SIG-M5 treated with dmso at 0.1 percent for 504 hours (cell line): Measurements from ENCODE around the gene EPS8L2.

Experiments used
- DNase-seq: peaks from one replicate; lab custom pipeline; 2025; ENCODE audit not compliant: unreplicated experiment; lab: John Stamatoyannopoulos, UW

Gene EPS8L2

DNA sequence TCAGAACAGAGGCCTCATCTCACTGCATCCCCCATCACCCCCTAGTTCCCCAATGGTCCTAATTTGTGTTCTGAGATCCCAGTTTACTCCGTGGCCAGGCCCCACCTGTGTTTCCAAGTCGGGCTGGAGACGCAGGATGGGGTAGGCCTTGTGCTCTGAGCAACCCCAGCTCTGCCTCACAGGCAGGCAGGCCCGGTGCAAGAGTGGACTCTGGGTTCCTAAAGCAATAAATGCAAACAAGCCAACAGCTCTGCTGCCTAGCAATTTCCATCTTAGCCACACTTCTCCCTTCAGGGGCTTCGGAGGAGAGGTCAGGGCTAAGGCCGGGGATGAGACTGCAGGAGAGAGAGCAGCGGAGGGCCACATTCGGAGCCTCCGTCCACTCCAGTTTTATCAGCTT is 2.5 kb upstream of the EPS8L2 start:
- no peak for DNase-seq

- no peak for DNase-seq
These were observed 1.8 kb upstream of the EPS8L2 start for GRCh38 chr11:704228-704674.

DNA sequence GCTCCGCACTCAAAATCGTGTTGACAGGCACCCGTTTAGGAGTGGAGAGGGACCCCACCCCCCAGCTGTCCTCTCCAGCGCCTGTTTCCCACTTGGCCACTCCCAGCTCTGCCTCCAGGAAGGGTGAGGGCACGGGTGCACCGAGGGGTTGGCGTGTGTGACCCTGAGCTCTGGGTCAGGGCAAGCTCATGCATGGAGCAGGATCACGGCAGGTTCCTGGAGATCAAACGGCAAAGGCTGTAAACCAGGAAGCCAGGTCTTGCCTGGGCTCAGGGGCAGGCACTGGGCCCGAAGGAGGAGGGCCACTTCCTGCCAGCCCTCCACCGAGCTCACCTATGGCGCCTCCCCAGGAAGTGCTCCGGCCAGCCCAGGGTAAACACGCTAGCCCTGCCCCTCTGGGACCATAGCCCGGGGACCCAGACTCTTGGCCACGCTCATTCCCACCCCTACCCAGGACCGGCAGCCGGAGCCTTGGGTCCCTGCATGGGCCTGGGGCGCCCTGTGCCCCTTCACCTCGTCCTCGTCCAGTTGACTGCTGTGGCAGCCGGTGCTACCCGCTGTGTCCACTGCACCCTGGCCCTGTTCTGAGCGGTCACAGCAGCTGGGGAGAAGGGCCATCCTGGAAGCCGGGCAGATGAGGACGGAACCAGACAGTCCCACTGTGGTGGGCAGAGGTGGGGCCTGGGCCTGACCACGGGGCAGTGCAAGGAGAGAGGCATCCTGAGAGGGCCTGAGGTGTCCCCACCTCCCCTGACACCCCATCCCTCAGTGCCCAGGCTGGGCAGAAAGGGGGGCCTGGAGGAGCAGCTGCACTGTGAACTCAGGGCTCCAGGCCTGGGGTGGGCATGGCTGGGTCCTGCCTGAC is 1.0 kb upstream of the EPS8L2 start:
- DNase-seq, result no peak

DNA sequence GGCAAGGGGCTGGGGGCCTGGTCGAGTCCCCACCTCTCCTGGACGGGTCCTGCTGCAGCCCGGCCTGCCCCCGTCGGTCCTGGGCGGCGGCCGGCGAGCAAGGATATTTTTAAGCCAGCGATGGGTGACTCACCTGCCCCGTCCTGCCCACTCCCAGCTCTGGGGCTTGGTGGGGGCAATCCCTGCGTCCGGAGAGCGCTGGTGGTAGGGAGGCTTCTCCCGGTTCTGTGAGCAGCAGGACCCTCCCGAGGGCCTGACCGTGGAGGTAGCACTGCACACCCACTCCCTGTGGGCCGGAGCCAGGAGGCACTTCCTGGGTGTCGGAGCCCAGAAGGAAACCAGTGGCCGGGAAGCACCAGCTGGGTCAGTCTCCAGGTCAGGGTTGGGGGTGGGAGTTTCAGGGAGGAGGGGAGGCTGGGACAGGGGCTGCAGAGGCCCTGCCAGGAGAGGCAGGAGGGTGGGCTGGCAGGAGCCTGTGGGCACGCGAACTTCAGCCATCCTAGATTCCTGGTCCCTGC is 467 bp downstream of the EPS8L2 start:
- no peak for DNase-seq

GRCh38 chr11:706957-707816 is 1.2 kb downstream of the EPS8L2 start:
- no peak for DNase-seq

- no peak for DNase-seq
These were observed 1.9 kb downstream of the EPS8L2 start for GRCh38 chr11:707817-708420.

DNA sequence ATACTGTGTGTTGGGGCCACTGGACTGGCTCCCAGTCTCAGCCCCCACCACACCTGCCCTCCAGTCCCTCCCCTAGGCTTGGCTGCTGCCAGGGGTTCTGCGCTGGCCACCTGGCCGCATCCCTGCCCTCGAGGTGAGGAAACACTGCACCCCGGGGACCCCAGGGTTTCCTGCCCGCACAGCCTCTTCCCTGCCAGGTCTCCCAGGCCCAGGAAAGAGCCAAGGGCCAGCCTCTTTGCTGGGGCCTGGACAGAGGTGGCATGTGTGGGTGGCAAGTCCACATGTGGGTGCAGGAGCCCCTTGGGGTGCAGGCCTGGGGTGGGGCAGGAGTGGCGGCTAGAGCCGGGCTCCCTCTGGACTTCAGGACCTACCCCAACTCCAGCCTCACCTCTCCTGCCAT is 2.5 kb downstream of the EPS8L2 start:
- DNase-seq, result no peak

- DNase-seq, result no peak
These were observed 3.3 kb downstream of the EPS8L2 start for GRCh38 chr11:709109-709997.

- DNase-seq, result no peak
These were observed 8.4 kb downstream of the EPS8L2 start for GRCh38 chr11:714436-714835.

- no peak for DNase-seq
These were observed 13.4 kb downstream of the EPS8L2 start for GRCh38 chr11:719214-720016.

GRCh38 chr11:720017-720641 is 14.1 kb downstream of the EPS8L2 start:
- no peak for DNase-seq

GRCh38 chr11:720642-721246 is 14.7 kb downstream of the EPS8L2 start:
- no peak for DNase-seq

GRCh38 chr11:721247-721740 is 15.3 kb downstream of the EPS8L2 start:
- no peak for DNase-seq

GRCh38 chr11:721741-722345 is 15.8 kb downstream of the EPS8L2 start:
- peak; percentile 62 for DNase-seq

- no peak for DNase-seq
These were observed 16.3 kb downstream of the EPS8L2 start for GRCh38 chr11:722346-722811.

DNA sequence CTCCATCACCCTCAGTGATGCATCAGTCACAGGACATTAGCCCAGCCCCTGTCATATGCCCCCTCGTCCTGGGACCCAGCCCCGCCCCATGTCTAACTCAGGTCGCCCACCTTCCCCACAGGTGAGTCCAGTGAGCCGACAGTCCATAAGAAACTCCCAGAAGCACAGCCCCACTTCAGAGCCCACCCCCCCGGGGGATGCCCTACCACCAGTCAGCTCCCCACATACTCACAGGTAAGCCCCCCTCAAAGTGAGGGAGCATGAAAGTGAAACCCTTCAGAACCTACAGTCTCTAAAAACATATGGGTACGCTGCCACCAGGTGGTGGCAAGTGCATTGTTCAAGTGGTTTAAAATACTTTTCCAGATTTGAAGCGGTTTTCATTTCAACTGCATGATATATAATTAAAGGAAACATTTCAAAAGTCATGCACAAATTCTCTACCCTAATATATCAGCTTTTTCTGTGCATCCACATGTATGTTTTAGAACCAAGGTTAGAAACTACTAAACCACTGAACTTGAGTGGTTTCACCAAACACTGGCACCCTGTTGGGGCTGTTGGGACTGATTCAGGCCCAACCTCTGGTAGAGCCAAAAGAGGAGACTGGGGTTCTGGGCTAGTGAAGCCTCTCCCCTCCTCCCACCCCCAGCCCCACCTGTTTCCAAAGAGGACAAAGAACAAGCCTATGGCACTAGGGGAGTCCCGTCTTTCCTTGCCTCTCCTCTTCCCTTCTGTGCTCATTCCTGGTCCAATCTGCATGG is 17.3 kb downstream of the EPS8L2 start:
- peak; percentile 55 for DNase-seq
